Trophoblast cell (in vitro differentiated cells and primary cell): ENCODE data around the gene PACSIN2. TPM values are rescaled to one million over a fixed set of nuclear protein-coding genes. Genes with fewer than 3 reads are reported as not detected.

ENCODE experiments used
- DNase-seq, 2 donors: peaks; one replicate each; pipeline ENCODE4 v3.0.0-alpha.2; 2016
- H2AFZ ChIP-seq: 2 replicates; pipeline ENCODE4 v1.6.1; 2013; ENCODE audit warnings: low read length, moderate library complexity, mild to moderate bottlenecking; ENCODE audit not compliant: insufficient read depth, poor library complexity
- H2AK5ac ChIP-seq: 2 replicates; pipeline ENCODE4 v1.6.1; 2013; ENCODE audit warnings: mild to moderate bottlenecking, low read length
- H2BK120ac ChIP-seq: 2 replicates; pipeline ENCODE4 v1.6.1; 2013; ENCODE audit warnings: low read length, mild to moderate bottlenecking, moderate library complexity; ENCODE audit not compliant: insufficient read depth, poor library complexity
- H2BK12ac ChIP-seq: 2 replicates; pipeline ENCODE4 v1.6.1; 2013; ENCODE audit warnings: mild to moderate bottlenecking, low read length, moderate library complexity
- H2BK5ac ChIP-seq: 2 replicates; pipeline ENCODE4 v1.6.1; 2013; ENCODE audit warnings: low read length, low read depth, moderate library complexity, mild to moderate bottlenecking; ENCODE audit not compliant: poor library complexity
- H3K14ac ChIP-seq: 2 replicates; pipeline ENCODE4 v1.6.1; 2013; ENCODE audit warnings: mild to moderate bottlenecking, low read length
- H3K18ac ChIP-seq: 2 replicates; pipeline ENCODE4 v1.6.1; 2013; ENCODE audit warnings: mild to moderate bottlenecking, low read length
- H3K23ac ChIP-seq: 2 replicates; pipeline ENCODE4 v1.6.1; 2013; ENCODE audit warnings: low read length
- H3K27ac ChIP-seq: 2 replicates; pipeline ENCODE4 v1.5.1; 2013; ENCODE audit warnings: low read depth, mild to moderate bottlenecking, inconsistent platforms, low read length, moderate library complexity
- H3K27me3 ChIP-seq: 2 replicates; pipeline ENCODE4 v1.6.1; 2013; ENCODE audit warnings: inconsistent platforms, mild to moderate bottlenecking, low read length, moderate library complexity; ENCODE audit not compliant: insufficient read depth
- H3K36me3 ChIP-seq, 2 experiments: 1 replicate in 1 of 2; 2 replicates in 1 of 2; pipeline ENCODE4 v1.6.1; 2013; ENCODE audit warnings: low read length in 2 of 2, mild to moderate bottlenecking in 2 of 2, moderate library complexity in 1 of 2; ENCODE audit not compliant: insufficient read depth in 2 of 2, control insufficient read depth in 1 of 2
- H3K4ac ChIP-seq: 2 replicates; pipeline ENCODE4 v1.6.1; 2013; ENCODE audit warnings: low read depth, mild to moderate bottlenecking, low read length, moderate library complexity
- H3K4me1 ChIP-seq, 2 experiments: 1 replicate in 1 of 2; 2 replicates in 1 of 2; pipeline ENCODE4 v1.6.1; 2013; ENCODE audit warnings: low read length in 2 of 2, mild to moderate bottlenecking in 2 of 2, moderate library complexity in 1 of 2; ENCODE audit not compliant: insufficient read depth in 2 of 2, control insufficient read depth in 1 of 2
- H3K4me2 ChIP-seq: 2 replicates; pipeline ENCODE4 v1.6.1; 2013; ENCODE audit warnings: inconsistent platforms, mild to moderate bottlenecking, low read length, moderate library complexity
- H3K4me3 ChIP-seq: 2 replicates; pipeline ENCODE4 v1.5.1; 2013; ENCODE audit warnings: mild to moderate bottlenecking, low read depth, low read length, inconsistent platforms
- H3K79me1 ChIP-seq: one replicate; pipeline ENCODE4 v1.6.1; 2013; ENCODE audit warnings: low read length
- H3K79me2 ChIP-seq: 2 replicates; pipeline ENCODE4 v1.6.1; 2013; ENCODE audit warnings: low read length, mild to moderate bottlenecking; ENCODE audit not compliant: control insufficient read depth, insufficient read depth, poor library complexity
- H3K9ac ChIP-seq: 2 replicates; pipeline ENCODE4 v1.6.1; 2013; ENCODE audit warnings: mild to moderate bottlenecking, low read length
- H3K9me3 ChIP-seq: 2 replicates; pipeline ENCODE4 v1.6.1; 2013; ENCODE audit warnings: low read depth, mild to moderate bottlenecking, control low read depth, inconsistent platforms, low read length; ENCODE audit not compliant: insufficient read depth
- H4K12ac ChIP-seq: 2 replicates; pipeline ENCODE4 v1.6.1; 2013; ENCODE audit warnings: low read depth, mild to moderate bottlenecking, low read length, moderate library complexity
- H4K8ac ChIP-seq: 2 replicates; pipeline ENCODE4 v1.6.1; 2013; ENCODE audit warnings: low read depth, mild to moderate bottlenecking, low read length, moderate library complexity
- H4K91ac ChIP-seq: one replicate; pipeline ENCODE4 v1.6.1; 2013; ENCODE audit warnings: low read depth, mild to moderate bottlenecking, low read length, moderate library complexity
- WGBS: extraction: QIAGEN DNeasy Blood & Tissue Kit; methylation state at CpG from one replicate; pipeline ENCODE4 v1.1.7; 2013; ENCODE audit warnings: missing lambda C conversion rate; ENCODE audit not compliant: insufficient read length, insufficient coverage; ENCODE audit errors: extremely low coverage; 5-methylcytosine and 5-hydroxymethylcytosine counted together
- polyA plus RNA-seq: library from polyadenylated mRNA; stranded (reverse); fragments of 200-250 nt; gene quantifications from 2 replicates; pipeline ENCODE4 v1.2.3, GENCODE V29; 2013

The PACSIN2 gene
- polyA plus RNA-seq: 89.1 and 90.0 TPM in 2 replicates

GRCh38 chr22:43014869-43015676 is at the start of gene PACSIN2:
TSS of gene PACSIN2 (minus strand) at chr22:43015149. CDS start at chr22:42912080, 103,069 bp downstream.
- Histone ChIP-seq H3K4me1 (peaks cover 20 to 23% of the 10 kb centered on the region in 2 experiments), H3K79me2 (peaks cover 14% of the 10 kb centered on the region), H4K91ac (peak within 1 kb of the TSS; percentile 85), H3K79me1 (peaks cover 23% of the 10 kb centered on the region), H3K23ac (no peak within 1 kb of the TSS), H3K27ac (peak within 1 kb of the TSS; percentile 90), H3K9me3 (no peaks in the 10 kb centered on the region), H3K36me3 (no peaks in the 10 kb centered on the region), H4K12ac (peak within 1 kb of the TSS; percentile 55), H3K9ac (peak within 1 kb of the TSS; percentile 70), H3K4me2 (peak within 1 kb of the TSS; percentile 96), H2BK5ac (peak within 1 kb of the TSS; percentile 87), H2BK12ac (peak within 1 kb of the TSS; percentile 32), H2AK5ac (peak within 1 kb of the TSS; percentile 15), H3K14ac (peak within 1 kb of the TSS; percentile 91), H2AFZ (peak within 1 kb of the TSS; percentile 69), H2BK120ac (peak within 1 kb of the TSS; percentile 68), H4K8ac (peak within 1 kb of the TSS; percentile 72), H3K4me3 (peak within 1 kb of the TSS; percentile 88), H3K18ac (peak within 1 kb of the TSS; percentile 96), H3K4ac (peak within 1 kb of the TSS; percentile 89), H3K27me3 (no peaks in the 10 kb centered on the region)
- WGBS: no CpG with 5 or more reads among the region's 85 CpGs
- peak; percentile 98 to 100 for DNase-seq

- Histone ChIP-seq H3K9me3 (no peaks in the 10 kb centered on the region), H3K4ac (no peak overlapping the region), H3K79me2 (no peaks in the 10 kb centered on the region), H3K79me1 (no peaks in the 10 kb centered on the region), H3K4me2 (no peak overlapping the region), H3K4me3 (no peak overlapping the region), H4K8ac (no peak overlapping the region), H2BK5ac (no peak overlapping the region), H4K91ac (no peak overlapping the region), H3K27me3 (no peaks in the 10 kb centered on the region), H2AK5ac (no peak overlapping the region), H3K36me3 (peaks cover 4% of the 10 kb centered on the region in 2 experiments), H3K18ac (no peak overlapping the region), H4K12ac (no peak overlapping the region), H2AFZ (no peak overlapping the region), H3K23ac (no peak overlapping the region), H3K9ac (no peak overlapping the region), H2BK12ac (no peak overlapping the region), H2BK120ac (no peak overlapping the region), H3K14ac (no peak overlapping the region), H3K4me1 (no peaks in the 10 kb centered on the region), H3K27ac (no peak overlapping the region)
- DNase-seq: peak; percentile 59 to 72
- WGBS: no CpG with 5 or more reads among the region's 5 CpGs
Measured at GRCh38 chr22:43060183-43060582, 45.2 kb upstream of the PACSIN2 start.

GRCh38 chr22:43057641-43058040 is 42.7 kb upstream of the PACSIN2 start:
- H2BK120ac ChIP-seq: no peak overlapping the region
- H3K27me3 ChIP-seq: no peaks in the 10 kb centered on the region
- no peak overlapping the region for H3K14ac ChIP-seq
- no peak overlapping the region for H3K4ac ChIP-seq
- no peak overlapping the region for H2BK5ac ChIP-seq
- WGBS: no CpG with 5 or more reads among the region's 7 CpGs
- H4K91ac ChIP-seq: no peak overlapping the region
- no peak overlapping the region for H3K4me2 ChIP-seq
- H3K18ac ChIP-seq: no peak overlapping the region
- no peak overlapping the region for H2AK5ac ChIP-seq
- H2BK12ac ChIP-seq: no peak overlapping the region
- no peak for DNase-seq
- no peak overlapping the region for H4K12ac ChIP-seq
- H2AFZ ChIP-seq: no peak overlapping the region
- H3K79me2 ChIP-seq: no peaks in the 10 kb centered on the region
- H3K9me3 ChIP-seq: no peaks in the 10 kb centered on the region
- no peak overlapping the region for H3K27ac ChIP-seq
- H3K79me1 ChIP-seq: no peaks in the 10 kb centered on the region
- no peak overlapping the region for H3K4me3 ChIP-seq
- no peaks in the 10 kb centered on the region for H3K36me3 ChIP-seq
- no peak overlapping the region for H3K23ac ChIP-seq
- H3K9ac ChIP-seq: no peak overlapping the region
- no peaks in the 10 kb centered on the region for H3K4me1 ChIP-seq
- no peak overlapping the region for H4K8ac ChIP-seq

GRCh38 chr22:43053176-43053575 is 38.2 kb upstream of the PACSIN2 start:
- H2BK12ac ChIP-seq: no peak overlapping the region
- H4K12ac ChIP-seq: no peak overlapping the region
- WGBS: no CpG with 5 or more reads among the region's 7 CpGs
- no peak for DNase-seq
- H4K91ac ChIP-seq: no peak overlapping the region
- H2BK120ac ChIP-seq: no peak overlapping the region
- no peak overlapping the region for H3K9ac ChIP-seq
- no peak overlapping the region for H3K23ac ChIP-seq
- H3K4me2 ChIP-seq: no peak overlapping the region
- H3K14ac ChIP-seq: no peak overlapping the region
- H3K4me1 ChIP-seq: peaks cover 0 to 3% of the 10 kb centered on the region in 2 experiments
- H3K18ac ChIP-seq: no peak overlapping the region
- no peak overlapping the region for H2AK5ac ChIP-seq
- no peaks in the 10 kb centered on the region for H3K79me1 ChIP-seq
- H3K9me3 ChIP-seq: peaks cover 2% of the 10 kb centered on the region
- no peak overlapping the region for H3K27ac ChIP-seq
- no peaks in the 10 kb centered on the region for H3K27me3 ChIP-seq
- no peak overlapping the region for H3K4me3 ChIP-seq
- H3K36me3 ChIP-seq: peaks cover 0 to 4% of the 10 kb centered on the region in 2 experiments
- no peak overlapping the region for H2BK5ac ChIP-seq
- H2AFZ ChIP-seq: no peak overlapping the region
- H3K4ac ChIP-seq: no peak overlapping the region
- H4K8ac ChIP-seq: no peak overlapping the region
- H3K79me2 ChIP-seq: no peaks in the 10 kb centered on the region
